VCaP (cell line): ENCODE data around the gene ZNHIT1.
"Not testable (repeated sequence)": the region's sequence is repeated elsewhere in the genome, so short reads cannot be mapped to it uniquely, and the experiment has no call there.

Experiments used
- H3K27ac ChIP-seq: fragments of 450-650 bp; 2 replicates; pipeline ENCODE4 v1.5.1; 2017
- TF ChIP-seq, protein P1 (sequence below): fragments of 450-650 bp; conservative IDR thresholded peaks from 2 replicates; pipeline ENCODE4 v1.5.1; 2017; ENCODE audit warnings: mild to moderate bottlenecking, moderate library complexity

ZNHIT1 gene

GRCh38 chr7:101197991-101198390 lies 20.0 kb upstream of the ZNHIT1 start:
- H3K27ac ChIP-seq = no peak overlapping the region
- TF ChIP-seq, protein P1, sequence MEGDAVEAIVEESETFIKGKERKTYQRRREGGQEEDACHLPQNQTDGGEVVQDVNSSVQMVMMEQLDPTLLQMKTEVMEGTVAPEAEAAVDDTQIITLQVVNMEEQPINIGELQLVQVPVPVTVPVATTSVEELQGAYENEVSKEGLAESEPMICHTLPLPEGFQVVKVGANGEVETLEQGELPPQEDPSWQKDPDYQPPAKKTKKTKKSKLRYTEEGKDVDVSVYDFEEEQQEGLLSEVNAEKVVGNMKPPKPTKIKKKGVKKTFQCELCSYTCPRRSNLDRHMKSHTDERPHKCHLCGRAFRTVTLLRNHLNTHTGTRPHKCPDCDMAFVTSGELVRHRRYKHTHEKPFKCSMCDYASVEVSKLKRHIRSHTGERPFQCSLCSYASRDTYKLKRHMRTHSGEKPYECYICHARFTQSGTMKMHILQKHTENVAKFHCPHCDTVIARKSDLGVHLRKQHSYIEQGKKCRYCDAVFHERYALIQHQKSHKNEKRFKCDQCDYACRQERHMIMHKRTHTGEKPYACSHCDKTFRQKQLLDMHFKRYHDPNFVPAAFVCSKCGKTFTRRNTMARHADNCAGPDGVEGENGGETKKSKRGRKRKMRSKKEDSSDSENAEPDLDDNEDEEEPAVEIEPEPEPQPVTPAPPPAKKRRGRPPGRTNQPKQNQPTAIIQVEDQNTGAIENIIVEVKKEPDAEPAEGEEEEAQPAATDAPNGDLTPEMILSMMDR = no peak

DNA sequence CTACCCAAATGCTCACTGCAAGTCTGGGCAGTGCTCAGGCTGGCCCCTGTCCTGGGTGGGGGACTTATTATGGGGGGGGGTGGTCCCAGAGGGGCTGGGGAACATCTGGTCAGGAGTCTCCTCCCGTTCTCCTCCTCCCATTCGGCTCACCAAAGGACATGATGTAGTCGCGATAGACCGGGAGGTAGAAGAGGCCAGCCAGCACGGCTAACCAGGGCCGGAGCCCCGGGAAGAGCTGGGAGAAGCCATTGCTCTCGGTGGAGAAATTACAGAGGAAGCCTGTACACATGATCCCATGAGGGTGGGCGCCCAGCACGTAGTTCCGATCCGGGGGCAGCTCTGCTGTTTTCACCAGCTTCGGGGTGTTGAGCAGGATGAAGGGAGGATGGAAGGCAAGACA lies 19.5 kb upstream of the ZNHIT1 start:
- no peak overlapping the region for H3K27ac ChIP-seq
- TF ChIP-seq, protein P1 = no peak

DNA sequence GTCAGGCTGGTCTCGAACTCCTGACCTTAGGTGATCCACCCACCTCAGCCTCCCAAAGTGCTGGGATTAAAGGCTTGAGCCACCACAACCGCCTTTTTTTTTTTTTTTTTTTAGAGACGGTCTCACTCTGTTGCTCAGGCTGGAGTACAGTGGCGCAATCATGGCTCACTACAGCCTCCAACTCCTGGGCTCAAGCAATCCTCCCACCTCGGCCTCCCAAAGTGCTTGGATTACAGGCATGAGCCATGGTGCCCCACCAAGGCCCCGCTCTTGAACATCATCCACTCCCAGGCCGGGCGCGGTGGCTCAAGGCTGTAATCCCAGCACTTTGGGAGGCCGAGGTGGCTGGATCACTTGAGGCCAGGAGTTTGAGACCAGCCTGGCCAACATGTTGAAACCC lies 18.4 kb upstream of the ZNHIT1 start:
- H3K27ac ChIP-seq = not testable (repeated sequence)

- no peak overlapping the region for H3K27ac ChIP-seq
- TF ChIP-seq, protein P1 = no peak
Observed at GRCh38 chr7:101200504-101200861, 17.5 kb upstream of the ZNHIT1 start.

DNA sequence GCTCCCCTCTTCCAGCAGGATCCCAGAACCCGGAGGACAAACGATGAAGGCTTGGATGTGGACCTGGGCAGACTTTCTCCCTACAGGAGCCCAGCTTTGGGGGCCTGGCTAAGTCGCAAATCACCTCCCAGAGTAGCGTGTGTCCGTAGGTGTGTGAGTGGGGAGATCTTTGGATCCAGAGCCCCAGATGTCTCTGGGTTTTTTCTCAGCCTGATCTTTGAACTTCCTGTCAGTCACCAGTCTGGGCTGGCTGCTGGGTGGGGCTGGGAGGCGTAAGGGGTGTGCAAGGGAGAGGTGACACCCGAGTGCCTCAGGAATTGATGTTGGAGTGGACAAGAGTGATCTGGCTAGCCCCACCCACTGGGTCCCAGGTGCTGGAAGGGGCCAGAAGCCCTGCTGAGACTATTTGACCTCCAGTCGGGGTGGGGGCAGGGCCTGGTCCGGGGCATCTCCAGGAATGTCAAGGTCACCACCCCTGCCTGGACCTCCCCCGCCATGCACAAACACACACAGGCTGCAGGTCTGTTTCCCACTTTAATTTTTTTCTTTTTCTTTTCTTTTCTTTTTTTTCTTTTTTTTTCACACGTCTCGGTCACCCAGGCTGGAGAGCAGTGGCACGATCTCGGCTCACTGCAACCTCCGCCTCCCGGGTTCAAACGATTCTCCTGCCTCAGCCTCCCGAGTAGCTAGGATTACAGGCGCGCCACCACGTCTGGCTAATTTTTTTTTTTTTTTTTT lies 16.9 kb upstream of the ZNHIT1 start, which contains the start of gene MOGAT3:
MOGAT3 (minus strand) TSS at position 175 of the 738 bp plus-strand sequence. CDS start 182 bp downstream, outside the sequence.
- H3K27ac ChIP-seq = no peak within 1 kb of the TSS
- TF ChIP-seq, protein P1 = no peak

DNA sequence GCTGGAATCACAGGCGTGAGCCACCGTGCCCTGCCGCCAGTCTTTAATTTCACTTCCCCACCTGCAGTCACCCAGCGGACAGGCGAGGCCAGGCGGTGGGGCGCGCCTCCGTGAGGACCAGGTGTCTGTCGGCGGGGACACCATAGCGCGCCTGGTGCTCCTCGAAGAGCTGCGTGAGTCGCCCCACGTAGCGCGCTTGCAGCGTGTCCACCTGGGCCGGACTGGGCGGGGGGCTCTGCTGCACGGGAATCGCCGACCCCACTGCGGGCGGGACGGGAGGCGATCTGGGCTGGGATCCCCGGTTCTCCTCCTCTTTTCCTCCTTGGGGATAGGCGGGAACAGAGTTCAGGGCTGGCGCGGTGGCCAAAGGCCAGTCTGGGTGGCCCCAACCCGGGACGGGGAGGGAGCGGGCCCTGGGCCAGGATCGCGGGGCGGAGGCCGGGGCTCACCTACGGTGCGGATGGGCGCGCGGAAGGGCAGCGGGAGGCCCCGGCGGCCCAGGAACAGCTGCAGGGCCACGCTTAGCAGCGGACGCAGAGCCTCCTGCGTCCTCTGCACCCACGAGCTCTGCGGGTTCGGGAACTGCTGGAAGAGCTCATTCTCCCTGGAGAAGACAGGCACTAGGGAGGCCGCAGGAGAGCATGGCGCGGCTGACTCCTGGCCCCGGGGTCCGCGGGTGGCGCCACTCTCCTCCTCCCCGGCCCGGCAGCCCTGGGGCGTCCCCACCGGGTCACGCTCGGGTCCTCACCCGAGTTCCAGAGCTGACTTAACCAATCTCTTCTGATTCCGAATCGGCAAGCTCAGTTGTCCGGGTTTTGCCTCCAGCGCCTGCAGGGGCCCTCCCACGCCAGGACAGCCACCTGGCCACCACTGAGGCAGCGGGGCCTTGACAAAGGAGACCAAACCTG lies 16.0 kb upstream of the ZNHIT1 start:
- H3K27ac ChIP-seq = no peak overlapping the region
- TF ChIP-seq, protein P1 = no peak

- TF ChIP-seq, protein P1 = no peak
- H3K27ac ChIP-seq = no peak overlapping the region
Observed at GRCh38 chr7:101202603-101202918, 15.4 kb upstream of the ZNHIT1 start.

- H3K27ac ChIP-seq = not testable (repeated sequence)
Observed at GRCh38 chr7:101203740-101204738, 13.9 kb upstream of the ZNHIT1 start.
